ENCODE data around the gene TAF6L.
"Not testable (repeated sequence)": the region's sequence is repeated elsewhere in the genome, so short reads cannot be mapped to it uniquely, and the experiment has no call there.

The TAF6L gene

GRCh38 chr11:62817129-62817528 lies 45.9 kb downstream of the TAF6L start:
- H3K4me2 ChIP-seq (ENCODE audit: low read length), result no peak overlapping the region
- H3K9me3 ChIP-seq (ENCODE audit: insufficient read depth, low read length), result no peaks in the 10 kb centered on the region

GRCh38 chr11:62823677-62824076 lies 52.5 kb downstream of the TAF6L start:
- H3K9ac ChIP-seq (ENCODE audit: low read length), result no peak overlapping the region
- H3K4me1 ChIP-seq (ENCODE audit: low read length), result no peaks in the 10 kb centered on the region
- H3K9me3 ChIP-seq (ENCODE audit: insufficient read depth, low read length), result no peaks in the 10 kb centered on the region
- H3K36me3 ChIP-seq (replicated peaks; ENCODE audit: low read depth, low read length), result peaks cover 47% of the 10 kb centered on the region
- H3K27me3 ChIP-seq (ENCODE audit: low read depth, low read length), result no peaks in the 10 kb centered on the region
- H3K4me2 ChIP-seq (ENCODE audit: low read length), result no peak overlapping the region
- peaks cover 8% of the 10 kb centered on the region for H3K79me2 ChIP-seq (ENCODE audit: low read length)
- H2AFZ ChIP-seq (ENCODE audit: low read depth, low read length), result no peak overlapping the region
- TF ChIP-seq CTCF (IDR thresholded peaks at IDR 0.05; ENCODE audit: low read depth, low read length) (no peak), EZH2phosphoT487 (IDR thresholded peaks at IDR 0.05; ENCODE audit: low read depth) (no peak)
- H3K4me3 ChIP-seq (ENCODE audit: low read length), result no peak overlapping the region
- H4K20me1 ChIP-seq (ENCODE audit: insufficient read depth, low read length), result no peaks in the 10 kb centered on the region
- no peak overlapping the region for H3K27ac ChIP-seq (ENCODE audit: low read length)

More at GRCh38 chr11:62817129-62817528, 45.9 kb downstream of the TAF6L start:
- H3K36me3 ChIP-seq (replicated peaks; ENCODE audit: low read depth, low read length), result peaks cover 15% of the 10 kb centered on the region
- no peak overlapping the region for H3K9ac ChIP-seq (ENCODE audit: low read length)
- no peaks in the 10 kb centered on the region for H3K4me1 ChIP-seq (ENCODE audit: low read length)
- H3K27ac ChIP-seq (ENCODE audit: low read length), result no peak overlapping the region
- no peak overlapping the region for H3K4me3 ChIP-seq (ENCODE audit: low read length)
- H4K20me1 ChIP-seq (ENCODE audit: insufficient read depth, low read length), result no peaks in the 10 kb centered on the region
- no peak overlapping the region for H2AFZ ChIP-seq (ENCODE audit: low read depth, low read length)
- no peaks in the 10 kb centered on the region for H3K27me3 ChIP-seq (ENCODE audit: low read depth, low read length)
- H3K79me2 ChIP-seq (ENCODE audit: low read length), result no peaks in the 10 kb centered on the region
- TF ChIP-seq EZH2phosphoT487 (IDR thresholded peaks at IDR 0.05; ENCODE audit: low read depth), result no peak
- no peak for TF ChIP-seq CTCF (IDR thresholded peaks at IDR 0.05; ENCODE audit: low read depth, low read length)

- Histone ChIP-seq H3K36me3 (replicated peaks; ENCODE audit: low read depth, low read length) (peaks cover 39% of the 10 kb centered on the region), H3K4me1 (ENCODE audit: low read length) (peaks cover 14% of the 10 kb centered on the region), H3K79me2 (ENCODE audit: low read length) (peaks cover 38% of the 10 kb centered on the region)
- not testable (repeated sequence) for H3K27me3 ChIP-seq (ENCODE audit: low read depth, low read length); H4K20me1 ChIP-seq (ENCODE audit: insufficient read depth, low read length); H3K9me3 ChIP-seq (ENCODE audit: insufficient read depth, low read length); H3K9ac ChIP-seq (ENCODE audit: low read length); H3K4me3 ChIP-seq (ENCODE audit: low read length); H3K27ac ChIP-seq (ENCODE audit: low read length); H2AFZ ChIP-seq (ENCODE audit: low read depth, low read length); H3K4me2 ChIP-seq (ENCODE audit: low read length)
Observed at GRCh38 chr11:62828130-62828529, 56.9 kb downstream of the TAF6L start.

GRCh38 chr11:62830904-62831519 lies 59.8 kb downstream of the TAF6L start:
- no peak for TF ChIP-seq EZH2phosphoT487 (IDR thresholded peaks at IDR 0.05; ENCODE audit: low read depth)
- Histone ChIP-seq H3K4me2 (ENCODE audit: low read length) (peak overlapping the region; percentile 99), H3K27ac (ENCODE audit: low read length) (peak overlapping the region; percentile 82), H2AFZ (ENCODE audit: low read depth, low read length) (peak overlapping the region; percentile 22; the same call in 1 of the 2 replicates), H3K9ac (ENCODE audit: low read length) (peak overlapping the region; percentile 82), H3K4me1 (ENCODE audit: low read length) (peaks cover 14% of the 10 kb centered on the region), H4K20me1 (ENCODE audit: insufficient read depth, low read length) (no peaks in the 10 kb centered on the region), H3K9me3 (ENCODE audit: insufficient read depth, low read length) (no peaks in the 10 kb centered on the region), H3K27me3 (ENCODE audit: low read depth, low read length) (no peaks in the 10 kb centered on the region), H3K79me2 (ENCODE audit: low read length) (peaks cover 49% of the 10 kb centered on the region), H3K36me3 (replicated peaks; ENCODE audit: low read depth, low read length) (peaks cover 30% of the 10 kb centered on the region), H3K4me3 (ENCODE audit: low read length) (peak overlapping the region; percentile 88)

- Histone ChIP-seq H3K79me2 (ENCODE audit: low read length) (peaks cover 56% of the 10 kb centered on the region), H4K20me1 (ENCODE audit: insufficient read depth, low read length) (no peaks in the 10 kb centered on the region), H3K27me3 (ENCODE audit: low read depth, low read length) (no peaks in the 10 kb centered on the region), H3K9ac (ENCODE audit: low read length) (peak within 1 kb of the TSS; percentile 82), H3K4me3 (ENCODE audit: low read length) (peak within 1 kb of the TSS; percentile 88), H3K4me2 (ENCODE audit: low read length) (peak within 1 kb of the TSS; percentile 99), H3K9me3 (ENCODE audit: insufficient read depth, low read length) (no peaks in the 10 kb centered on the region), H3K27ac (ENCODE audit: low read length) (peak within 1 kb of the TSS; percentile 82), H3K36me3 (replicated peaks; ENCODE audit: low read depth, low read length) (peaks cover 35% of the 10 kb centered on the region), H2AFZ (ENCODE audit: low read depth, low read length) (peak within 1 kb of the TSS; percentile 22; the same call in 1 of the 2 replicates), H3K4me1 (ENCODE audit: low read length) (peaks cover 14% of the 10 kb centered on the region)
- TF ChIP-seq EZH2phosphoT487 (IDR thresholded peaks at IDR 0.05; ENCODE audit: low read depth) (no peak), CTCF (IDR thresholded peaks at IDR 0.05; ENCODE audit: low read depth, low read length) (no peak)
Observed at GRCh38 chr11:62831520-62832335, 60.5 kb downstream of the TAF6L start, which contains the start of gene STX5. TSS of gene STX5 (minus strand) at chr11:62832051. CDS start at chr11:62831243, 808 bp downstream.
